ENCODE data around the gene S100A6. TPM values are rescaled to one million over a fixed set of nuclear protein-coding genes. Genes with fewer than 3 reads are reported as not detected.

The S100A6 gene
- total and polyA plus RNA-seq, 4 donors: 165 to 10,136 (median 2,002) TPM

- H3K36me3 ChIP-seq (ENCODE audit: control insufficient read depth in 4 of 4, insufficient read depth in 4 of 4, low read length in 4 of 4): no peaks in the 10 kb centered on the region
- ATAC-seq (ENCODE audit: insufficient read depth, low FRiP score) (no peak), DNase-seq (no peak)
- H3K9ac ChIP-seq (ENCODE audit: insufficient read depth in 1 of 2, low read length in 2 of 2): no peak overlapping the region
- H3K27ac ChIP-seq (ENCODE audit: low read depth in 1 of 2, low read length in 1 of 2): no peak overlapping the region
- no peaks in the 10 kb centered on the region for H3K27me3 ChIP-seq (ENCODE audit: control insufficient read depth in 3 of 3, insufficient read depth in 3 of 3, low read length in 2 of 3)
- H3K4me3 ChIP-seq: no peak overlapping the region
- peaks cover 0 to 6% (median 0%) of the 10 kb centered on the region in 5 donors for H3K4me1 ChIP-seq (ENCODE audit: control insufficient read depth in 5 of 5, insufficient read depth in 5 of 5, low read length in 5 of 5)
- TF ChIP-seq, protein P1, sequence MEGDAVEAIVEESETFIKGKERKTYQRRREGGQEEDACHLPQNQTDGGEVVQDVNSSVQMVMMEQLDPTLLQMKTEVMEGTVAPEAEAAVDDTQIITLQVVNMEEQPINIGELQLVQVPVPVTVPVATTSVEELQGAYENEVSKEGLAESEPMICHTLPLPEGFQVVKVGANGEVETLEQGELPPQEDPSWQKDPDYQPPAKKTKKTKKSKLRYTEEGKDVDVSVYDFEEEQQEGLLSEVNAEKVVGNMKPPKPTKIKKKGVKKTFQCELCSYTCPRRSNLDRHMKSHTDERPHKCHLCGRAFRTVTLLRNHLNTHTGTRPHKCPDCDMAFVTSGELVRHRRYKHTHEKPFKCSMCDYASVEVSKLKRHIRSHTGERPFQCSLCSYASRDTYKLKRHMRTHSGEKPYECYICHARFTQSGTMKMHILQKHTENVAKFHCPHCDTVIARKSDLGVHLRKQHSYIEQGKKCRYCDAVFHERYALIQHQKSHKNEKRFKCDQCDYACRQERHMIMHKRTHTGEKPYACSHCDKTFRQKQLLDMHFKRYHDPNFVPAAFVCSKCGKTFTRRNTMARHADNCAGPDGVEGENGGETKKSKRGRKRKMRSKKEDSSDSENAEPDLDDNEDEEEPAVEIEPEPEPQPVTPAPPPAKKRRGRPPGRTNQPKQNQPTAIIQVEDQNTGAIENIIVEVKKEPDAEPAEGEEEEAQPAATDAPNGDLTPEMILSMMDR (IDR thresholded peaks at IDR 0.05; ENCODE audit: control extremely low read depth, extremely low read depth): no peak
- WGBS, 2 donors: 56 to 74% methylated on average over 3 of the region's 3 CpGs
- H3K9me3 ChIP-seq (ENCODE audit: control insufficient read depth in 4 of 4, insufficient read depth in 3 of 4, low read length in 3 of 4): no peaks in the 10 kb centered on the region
Measured at GRCh38 chr1:153513023-153513422, 22.8 kb downstream of the S100A6 start.

DNA sequence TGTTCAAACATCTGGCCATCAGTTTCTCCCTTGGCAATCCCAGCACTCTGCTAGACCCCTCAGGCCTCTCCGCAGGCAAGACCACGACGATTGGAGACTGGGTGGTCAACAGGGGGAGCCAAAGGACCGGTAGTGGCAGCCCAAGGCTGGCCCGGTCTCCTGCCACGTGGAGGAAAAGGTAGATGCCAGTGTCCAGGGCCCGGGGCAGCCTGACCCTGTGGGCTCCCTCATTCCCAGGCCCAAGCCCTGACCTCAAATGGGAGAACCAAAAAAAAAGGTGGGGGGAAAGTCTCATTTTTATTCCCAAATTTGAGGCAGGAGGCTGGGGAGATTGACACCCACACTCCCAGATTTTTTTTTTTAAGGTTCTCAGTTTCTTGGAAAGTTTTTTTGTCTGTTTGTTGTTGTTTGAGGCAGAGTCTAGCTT is 24.8 kb downstream of the S100A6 start:
- TF ChIP-seq, protein P1 (IDR thresholded peaks at IDR 0.05; ENCODE audit: control extremely low read depth, extremely low read depth): peak; percentile 96
- 1% methylated on average over 7 of the region's 7 CpGs for WGBS, 2 donors

GRCh38 chr1:153509729-153510354 is 25.9 kb downstream of the S100A6 start:
- Histone ChIP-seq H3K4me3 (no peak overlapping the region), H3K27me3 (ENCODE audit: control insufficient read depth in 3 of 3, insufficient read depth in 3 of 3, low read length in 2 of 3) (no peaks in the 10 kb centered on the region), H3K4me1 (ENCODE audit: control insufficient read depth in 5 of 5, insufficient read depth in 5 of 5, low read length in 5 of 5) (peaks cover 0 to 21% (median 8%) of the 10 kb centered on the region in 5 donors), H3K9me3 (ENCODE audit: control insufficient read depth in 4 of 4, insufficient read depth in 3 of 4, low read length in 3 of 4) (no peaks in the 10 kb centered on the region), H3K27ac (ENCODE audit: low read depth in 1 of 2, low read length in 1 of 2) (no peak overlapping the region), H3K9ac (ENCODE audit: insufficient read depth in 1 of 2, low read length in 2 of 2) (no peak overlapping the region), H3K36me3 (ENCODE audit: control insufficient read depth in 4 of 4, insufficient read depth in 4 of 4, low read length in 4 of 4) (no peaks in the 10 kb centered on the region)
- DNase-seq: no peak
- ATAC-seq (ENCODE audit: insufficient read depth, low FRiP score): no peak
- WGBS, 2 donors: 56 to 72% methylated on average over 4 of the region's 4 CpGs
- TF ChIP-seq, protein P1 (IDR thresholded peaks at IDR 0.05; ENCODE audit: control extremely low read depth, extremely low read depth): peak; percentile 37

More for the DNA sequence above, 24.8 kb downstream of the S100A6 start:
- ATAC-seq (ENCODE audit: insufficient read depth, low FRiP score): peak; percentile 45
- H3K4me3 ChIP-seq: no peak overlapping the region
- no peaks in the 10 kb centered on the region for H3K9me3 ChIP-seq (ENCODE audit: control insufficient read depth in 4 of 4, insufficient read depth in 3 of 4, low read length in 3 of 4)
- DNase-seq: peak; percentile 74 to 83 (median 82)
- no peak overlapping the region for H3K27ac ChIP-seq (ENCODE audit: low read depth in 1 of 2, low read length in 1 of 2)
- H3K36me3 ChIP-seq (ENCODE audit: control insufficient read depth in 4 of 4, insufficient read depth in 4 of 4, low read length in 4 of 4): no peaks in the 10 kb centered on the region
- no peak overlapping the region for H3K9ac ChIP-seq (ENCODE audit: insufficient read depth in 1 of 2, low read length in 2 of 2)
- no peaks in the 10 kb centered on the region for H3K27me3 ChIP-seq (ENCODE audit: control insufficient read depth in 3 of 3, insufficient read depth in 3 of 3, low read length in 2 of 3)
- H3K4me1 ChIP-seq (ENCODE audit: control insufficient read depth in 5 of 5, insufficient read depth in 5 of 5, low read length in 5 of 5): peaks cover 0 to 21% (median 9%) of the 10 kb centered on the region in 5 donors
